ENCODE data around the gene MAGED1.

- no peak for TF ChIP-seq CTCF (conservative IDR thresholded peaks at IDR 0.05; ENCODE audit: low read depth in 2 of 2)
- TF ChIP-seq EZH2phosphoT487 (IDR thresholded peaks at IDR 0.05; ENCODE audit: unreplicated experiment), result no peak
- TF ChIP-seq POLR2AphosphoS5 (IDR thresholded peaks at IDR 0.05; ENCODE audit: low read depth), result no peak
- no peak for TF ChIP-seq CREB1 (CRISPR knock-in tag; IDR thresholded peaks at IDR 0.05; ENCODE audit: low read depth)
- no peak for TF ChIP-seq NANOG (IDR thresholded peaks at IDR 0.05; ENCODE audit: borderline replicate concordance)
- no peak for TF ChIP-seq REST (IDR thresholded peaks at IDR 0.05; ENCODE audit: unreplicated experiment)
- TF ChIP-seq EZH2 (IDR thresholded peaks at IDR 0.05; ENCODE audit: low read depth, unreplicated experiment), result no peak
These were observed 12.3 kb downstream of the MAGED1 start for GRCh38 chrX:51905711-51906110.

Data from GM23338 (cell line).